HG03520 (cell line): ENCODE data around the gene SCNN1B.
"Not testable (repeated sequence)": the region's sequence is repeated elsewhere in the genome, so short reads cannot be mapped to it uniquely, and the experiment has no call there.

Source experiments
- ATAC-seq: cut with Tn5 transposase; IDR thresholded peaks from one replicate; pipeline ENCODE4 v1.9.1; 2021; ENCODE audit warnings: mild to moderate bottlenecking, moderate library complexity; ENCODE audit not compliant: unreplicated experiment

The SCNN1B gene

DNA sequence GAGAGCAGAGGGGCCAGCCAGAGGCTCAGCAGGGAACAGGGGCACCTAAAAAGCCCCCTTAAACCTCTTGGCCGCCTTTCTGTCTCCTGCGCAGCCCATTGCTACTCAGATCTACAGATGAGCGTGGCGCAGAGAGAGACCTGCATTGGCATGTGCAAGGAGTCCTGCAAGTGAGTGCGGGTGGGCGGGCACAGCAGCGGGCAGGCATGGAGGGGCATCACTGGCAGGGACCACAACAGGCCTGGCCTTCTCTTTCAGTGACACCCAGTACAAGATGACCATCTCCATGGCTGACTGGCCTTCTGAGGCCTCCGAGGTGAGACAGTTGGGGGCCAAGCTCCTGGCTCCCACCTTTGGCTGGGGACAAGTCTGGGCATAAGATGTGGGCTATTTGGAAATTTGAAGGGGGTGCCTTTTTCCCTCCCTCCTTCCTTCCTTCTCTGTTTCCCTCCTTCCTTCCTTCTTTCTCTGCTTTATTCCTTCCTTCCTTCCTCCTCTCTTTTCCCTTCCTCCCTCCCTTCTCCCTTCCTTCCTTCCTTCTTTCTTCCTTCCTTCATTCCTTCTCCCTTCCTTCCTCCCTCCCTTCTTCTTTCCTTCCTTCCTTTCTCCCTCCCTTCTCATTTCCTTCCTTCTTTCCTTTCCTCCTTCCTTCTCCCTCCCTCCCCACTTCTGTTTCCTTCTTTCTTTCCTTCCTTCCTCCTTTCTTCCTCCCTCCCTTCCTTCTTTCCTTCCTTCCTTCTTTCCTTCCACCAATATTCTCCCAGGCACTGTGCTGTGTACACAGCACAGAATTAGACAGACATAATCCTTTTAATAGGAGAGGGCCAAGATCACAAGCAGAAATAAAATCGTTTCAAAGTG is 75.2 kb downstream of the SCNN1B start:
- ATAC-seq: no peak

GRCh38 chr16:23378256-23378655 is 76.2 kb downstream of the SCNN1B start:
- no peak for ATAC-seq

DNA sequence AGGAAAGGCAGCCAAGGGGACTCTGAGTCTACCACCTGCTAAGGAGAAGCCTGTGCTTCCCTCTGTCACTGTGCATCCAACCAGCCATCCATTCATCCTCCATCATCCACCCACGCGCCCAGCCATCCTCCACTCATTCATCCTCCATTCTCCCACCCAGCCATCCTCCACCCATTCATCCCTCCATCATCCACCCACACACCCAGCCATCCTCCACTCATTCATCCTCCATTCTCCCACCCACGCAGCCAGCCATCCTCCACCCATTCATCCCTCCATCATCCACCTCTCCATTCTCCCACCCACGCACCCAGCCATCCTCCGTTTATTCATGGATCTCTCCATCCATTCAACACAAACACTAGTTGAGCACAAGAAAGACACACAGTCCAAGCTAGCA is 76.8 kb downstream of the SCNN1B start:
- no peak for ATAC-seq

- no peak for ATAC-seq
Measured at GRCh38 chr16:23379707-23380106, 77.6 kb downstream of the SCNN1B start.

DNA sequence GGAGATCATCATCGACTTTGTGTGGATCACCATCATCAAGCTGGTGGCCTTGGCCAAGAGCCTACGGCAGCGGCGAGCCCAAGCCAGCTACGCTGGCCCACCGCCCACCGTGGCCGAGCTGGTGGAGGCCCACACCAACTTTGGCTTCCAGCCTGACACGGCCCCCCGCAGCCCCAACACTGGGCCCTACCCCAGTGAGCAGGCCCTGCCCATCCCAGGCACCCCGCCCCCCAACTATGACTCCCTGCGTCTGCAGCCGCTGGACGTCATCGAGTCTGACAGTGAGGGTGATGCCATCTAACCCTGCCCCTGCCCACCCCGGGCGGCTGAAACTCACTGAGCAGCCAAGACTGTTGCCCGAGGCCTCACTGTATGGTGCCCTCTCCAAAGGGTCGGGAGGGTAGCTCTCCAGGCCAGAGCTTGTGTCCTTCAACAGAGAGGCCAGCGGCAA is 78.4 kb downstream of the SCNN1B start:
- no peak for ATAC-seq

GRCh38 chr16:23381702-23382101 is 79.6 kb downstream of the SCNN1B start:
- not testable (repeated sequence) for ATAC-seq

DNA sequence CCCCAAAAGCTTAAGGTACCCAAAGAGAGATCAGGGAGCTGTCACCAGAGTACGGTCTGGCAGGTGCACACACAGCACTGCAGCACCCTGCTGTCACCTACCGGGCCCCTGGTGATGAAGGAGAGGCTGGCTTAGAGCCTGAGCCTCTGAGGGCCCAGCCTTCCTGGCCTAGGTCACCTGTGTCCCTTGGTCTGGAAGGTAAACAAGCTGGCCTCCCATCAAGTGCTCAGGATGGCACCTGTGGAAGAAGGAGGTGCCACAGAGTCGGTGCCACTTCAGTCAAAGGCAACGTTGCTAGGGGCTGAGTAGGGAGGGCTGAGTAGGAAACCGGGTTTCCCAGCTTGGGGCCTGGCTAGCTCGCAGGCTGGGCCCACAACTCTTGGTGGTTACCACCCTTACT is 80.2 kb downstream of the SCNN1B start:
- no peak for ATAC-seq

DNA sequence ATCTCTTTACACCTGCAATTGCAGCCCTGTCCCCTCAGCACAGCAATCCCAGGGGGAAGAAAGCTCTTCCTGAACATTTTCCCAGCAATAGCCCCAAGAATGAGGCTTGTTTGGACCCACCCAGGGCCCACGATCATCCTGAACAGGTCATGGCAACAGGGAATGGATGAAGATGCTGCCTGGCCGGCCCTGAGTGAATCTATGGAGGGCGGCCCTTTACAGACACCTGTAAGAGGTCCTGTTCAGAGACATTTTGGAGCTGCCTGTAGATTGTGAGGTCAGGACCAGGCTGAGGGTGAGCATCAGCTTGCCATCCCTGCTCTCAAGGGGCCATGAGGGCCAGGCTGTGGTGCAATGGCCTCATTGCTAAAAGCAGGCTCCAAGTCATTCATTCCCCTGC is 81.8 kb downstream of the SCNN1B start:
- no peak for ATAC-seq

- ATAC-seq: no peak
Measured at GRCh38 chr16:23384878-23385277, 82.8 kb downstream of the SCNN1B start.

GRCh38 chr16:23385441-23385840 is 83.3 kb downstream of the SCNN1B start:
- no peak for ATAC-seq

DNA sequence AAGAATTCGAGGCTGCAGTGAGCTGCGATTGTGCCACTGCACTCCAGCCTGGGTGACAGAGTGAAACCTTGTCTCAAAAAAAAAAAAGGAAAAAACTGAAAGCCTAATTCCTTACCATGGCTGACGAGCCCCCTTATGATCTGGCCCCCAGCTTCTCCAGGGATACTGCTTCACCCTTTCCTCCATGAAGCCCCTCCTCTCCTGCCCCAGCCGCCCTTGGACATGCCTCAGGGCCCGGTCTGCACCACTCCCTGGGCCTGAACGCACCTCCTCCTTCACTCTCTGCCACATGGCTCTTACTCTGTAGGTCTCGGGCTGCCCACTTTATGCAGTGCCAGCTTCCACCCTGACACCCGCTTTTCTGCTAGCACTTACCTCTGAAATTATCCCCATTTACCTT is 85.6 kb downstream of the SCNN1B start:
- ATAC-seq: no peak

GRCh38 chr16:23388786-23389185 is 86.7 kb downstream of the SCNN1B start:
- ATAC-seq: no peak

DNA sequence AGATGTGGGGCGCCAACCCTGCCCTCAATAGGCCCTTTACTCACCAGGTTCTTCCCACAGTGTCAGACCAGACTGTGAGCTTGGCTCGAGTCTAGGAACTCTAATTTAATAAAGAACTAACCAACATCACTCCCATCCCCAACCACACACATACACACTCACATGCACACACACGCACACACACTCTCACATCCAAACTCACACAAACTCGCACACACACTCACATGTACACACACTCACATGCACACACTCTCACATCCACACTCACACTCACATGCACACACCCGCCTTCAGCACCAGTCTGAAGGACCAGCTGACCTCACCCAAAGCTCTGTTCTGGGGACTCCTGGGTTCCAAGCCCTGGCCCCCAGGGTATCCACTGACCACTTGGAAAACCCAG is 87.1 kb downstream of the SCNN1B start:
- no peak for ATAC-seq

DNA sequence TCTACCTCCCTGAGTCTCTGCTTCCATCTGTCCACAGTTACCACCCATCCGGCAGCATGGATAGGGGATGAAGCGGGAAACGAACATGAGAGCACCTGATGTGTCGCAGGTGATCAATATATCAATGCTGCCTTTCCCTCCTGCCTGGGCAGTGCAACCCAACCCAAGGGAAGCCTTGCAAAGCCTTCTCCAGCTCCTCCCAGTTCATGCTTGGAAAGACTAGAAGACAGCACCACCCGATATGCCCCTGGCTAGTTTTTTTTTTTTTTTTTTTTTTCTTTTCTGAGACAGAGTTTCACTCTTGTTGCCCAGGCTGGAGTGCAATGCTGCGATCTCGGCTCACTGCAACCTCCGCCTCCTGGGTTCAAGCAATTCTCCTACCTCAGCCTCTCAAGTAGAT is 87.8 kb downstream of the SCNN1B start:
- ATAC-seq: not testable (repeated sequence)

DNA sequence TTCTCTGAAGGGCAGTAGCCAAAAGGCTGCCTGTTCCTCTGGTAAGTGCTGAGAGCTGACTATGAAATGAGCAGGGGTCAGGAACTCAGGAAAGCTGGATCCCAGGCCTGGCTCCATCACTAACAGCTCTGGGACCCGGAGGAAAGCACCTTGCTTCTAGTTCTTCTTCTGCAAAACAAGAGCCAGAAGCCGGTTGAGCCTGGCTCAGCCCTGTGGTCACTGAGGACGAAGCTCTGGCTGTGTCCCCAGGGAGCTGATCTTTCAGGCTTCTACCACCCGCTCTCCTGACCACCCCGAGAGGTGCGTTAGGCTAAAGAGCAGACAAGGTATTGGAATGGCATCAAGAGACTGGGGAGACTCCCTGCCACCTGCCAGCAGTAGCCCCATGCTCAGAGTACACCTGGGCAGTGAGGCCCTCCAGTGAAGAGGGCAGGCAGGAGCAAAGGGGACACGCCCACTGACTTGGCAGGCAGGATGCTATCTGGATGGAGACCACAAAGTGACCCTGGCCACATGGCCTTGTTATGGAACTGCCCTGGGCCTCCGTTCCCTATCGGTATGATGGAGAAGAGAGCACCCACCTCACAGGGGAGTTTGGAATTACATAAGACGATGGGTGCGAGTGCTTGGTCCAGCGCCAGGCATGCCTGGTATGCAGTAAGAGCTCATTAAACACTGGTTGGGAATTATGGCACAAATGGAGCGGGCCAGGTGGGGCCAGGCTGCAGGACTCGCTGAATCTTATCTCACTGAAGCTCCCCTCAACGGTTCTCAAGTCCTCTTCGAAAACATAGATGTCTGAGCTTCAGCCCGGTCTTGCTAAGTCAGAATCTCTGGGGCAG is 89.5 kb downstream of the SCNN1B start:
- ATAC-seq: no peak

GRCh38 chr16:23392223-23392600 is 90.1 kb downstream of the SCNN1B start:
- no peak for ATAC-seq

DNA sequence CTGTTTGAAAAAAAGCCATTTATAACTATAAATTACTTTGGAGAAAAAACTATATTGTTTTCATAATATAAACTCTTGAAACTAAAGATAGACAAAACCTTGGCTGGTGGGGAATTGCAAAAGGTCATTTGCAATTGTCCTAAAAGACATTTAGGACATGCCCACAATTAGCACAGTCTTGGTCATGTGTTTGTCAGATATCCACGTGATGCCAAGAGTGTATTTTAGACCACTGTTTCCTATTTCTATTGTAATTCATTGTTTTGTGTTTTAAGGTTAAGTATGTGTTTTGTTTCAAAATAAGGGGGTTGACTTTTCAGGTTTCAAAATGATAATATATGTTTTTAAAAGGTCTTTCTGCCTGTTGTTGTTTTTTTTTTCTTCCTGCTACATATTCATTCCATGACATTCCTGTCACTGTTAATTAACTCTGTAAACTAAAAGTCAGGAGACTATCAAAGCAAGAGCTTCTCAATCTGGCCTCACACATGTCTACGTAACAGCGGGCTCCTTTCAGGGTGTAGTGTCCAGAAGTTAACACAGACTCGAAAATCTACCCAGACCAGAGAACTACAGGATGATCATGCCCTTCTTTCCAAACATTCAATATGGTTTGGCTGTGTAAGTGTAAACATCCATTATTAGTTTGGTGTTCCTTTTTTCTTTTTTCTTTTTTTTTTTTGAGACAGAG is 92.2 kb downstream of the SCNN1B start:
- ATAC-seq: no peak

DNA sequence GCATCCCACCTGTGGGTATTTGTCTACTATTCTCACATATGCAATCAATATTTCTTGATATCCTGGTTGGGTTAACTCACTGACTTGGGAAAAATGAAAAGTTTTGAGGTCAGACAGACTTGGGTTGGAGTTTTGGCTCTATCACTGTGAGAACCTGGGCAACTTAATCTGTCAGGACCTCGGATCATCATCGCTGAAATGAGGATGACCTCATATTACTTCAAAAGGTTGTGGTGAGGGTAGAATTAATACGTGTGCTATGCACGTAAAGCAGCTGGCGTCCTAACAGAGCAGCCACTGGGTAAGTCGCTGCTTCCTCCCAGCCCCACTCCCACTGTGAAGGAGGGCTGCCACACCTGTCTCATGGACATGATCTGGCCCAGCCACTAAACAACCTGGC is 93.6 kb downstream of the SCNN1B start:
- ATAC-seq: no peak

GRCh38 chr16:23397464-23397863 is 95.4 kb downstream of the SCNN1B start:
- ATAC-seq: no peak

DNA sequence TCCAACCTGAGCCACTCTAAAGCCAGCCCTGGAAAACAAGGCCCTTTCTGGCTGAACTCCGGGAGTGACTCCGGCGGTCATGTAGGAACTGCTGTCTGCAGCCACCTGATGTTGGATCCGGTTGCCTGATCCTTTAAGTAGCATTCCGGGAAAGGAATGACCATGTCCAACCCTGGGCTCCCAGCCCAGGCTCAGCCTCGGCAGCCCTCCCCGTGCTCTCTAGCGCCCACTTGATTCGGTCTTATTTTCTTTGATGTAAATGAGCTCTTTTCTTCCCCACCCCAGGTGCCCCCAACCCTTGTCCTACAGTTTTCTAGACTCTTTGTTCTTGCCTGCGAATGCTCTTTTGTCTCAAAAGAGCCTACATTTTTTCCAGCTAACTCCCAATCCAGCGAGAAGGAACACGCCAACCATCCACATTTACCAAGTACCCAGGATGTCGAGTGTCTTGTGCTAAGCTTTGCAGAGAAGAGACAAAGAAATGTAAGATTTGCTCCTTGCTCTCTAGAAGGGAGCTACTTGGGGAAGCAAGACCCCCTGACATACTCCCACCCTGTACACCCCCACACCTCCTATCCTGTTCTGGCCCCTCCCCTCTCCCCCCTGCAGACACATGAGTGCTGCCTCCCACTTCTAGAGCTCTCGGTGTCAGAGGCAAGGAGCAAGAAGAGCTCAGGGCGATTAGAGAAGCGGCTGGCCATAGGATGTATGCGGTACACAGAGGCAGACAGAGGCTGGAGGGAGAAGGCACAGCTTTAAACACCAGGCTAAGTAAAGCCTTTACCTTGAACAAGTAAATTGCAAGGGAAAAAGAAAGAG is 97.1 kb downstream of the SCNN1B start:
- ATAC-seq: no peak

DNA sequence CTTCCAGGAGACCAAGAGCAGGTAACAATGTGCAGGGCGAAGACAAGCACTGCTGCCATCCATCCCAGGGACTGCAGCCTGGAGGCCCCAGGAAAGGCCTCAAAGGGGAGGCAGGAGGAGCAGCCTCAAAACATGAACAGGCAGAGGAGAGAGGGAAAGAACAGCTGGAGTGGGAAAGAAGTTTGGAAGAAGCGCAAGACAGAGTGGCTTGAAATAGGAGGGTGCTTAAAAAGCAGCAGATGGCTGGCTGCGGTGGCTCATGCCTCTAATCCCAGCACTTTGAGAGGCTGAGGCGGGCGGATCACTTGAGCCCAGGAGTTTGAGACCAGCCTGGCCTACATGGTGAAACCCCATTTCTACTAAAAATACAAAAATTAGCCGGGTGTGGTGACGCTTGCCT is 98.3 kb downstream of the SCNN1B start:
- ATAC-seq: not testable (repeated sequence)
